GM13977 (cell line): ENCODE results near the gene CARD19.

Experiments used
- DNase-seq: peaks from one replicate; pipeline ENCODE4 v3.0.0; 2012; ENCODE audit warnings: low spot score
- CTCF ChIP-seq: IDR thresholded peaks from 2 replicates; pipeline ENCODE4 v1.5.1; 2012; ENCODE audit warnings: mild to moderate bottlenecking, control low read depth; ENCODE audit not compliant: insufficient read depth; ENCODE audit errors: extremely low read depth, missing control alignments
- in situ Hi-C: fragments of 300-500 bp; cut with MboI; formaldehyde crosslinking; loops from one replicate; pipeline ENCODE4 v1.12.0; 2022; ENCODE audit warnings: low sequenced_read_pairs, low pct_unique_long_range_greater_than_20kb, mixed read lengths, inconsistent platforms; ENCODE audit not compliant: unreplicated experiment

Gene CARD19

DNA sequence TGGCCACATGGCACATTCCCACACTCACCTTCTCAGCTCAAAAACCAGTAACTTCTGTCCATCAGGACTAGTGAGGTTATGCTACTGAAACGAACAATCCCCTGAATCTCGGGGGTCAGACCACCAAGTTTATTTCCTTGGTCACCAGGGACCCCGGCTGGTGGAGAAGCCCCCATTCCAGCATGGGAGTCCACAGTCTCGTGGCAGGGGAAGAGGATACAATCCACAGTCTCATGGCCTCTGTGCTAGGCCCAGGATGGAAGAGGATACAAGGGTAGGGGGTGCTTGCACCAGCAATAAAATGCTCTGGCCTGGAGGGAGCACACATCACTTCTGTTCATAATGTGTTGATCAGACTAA is 7.4 kb upstream of the CARD19 start:
- in situ Hi-C loops, result no loop called here
- DNase-seq, result no peak
- TF ChIP-seq CTCF, result no peak

DNA sequence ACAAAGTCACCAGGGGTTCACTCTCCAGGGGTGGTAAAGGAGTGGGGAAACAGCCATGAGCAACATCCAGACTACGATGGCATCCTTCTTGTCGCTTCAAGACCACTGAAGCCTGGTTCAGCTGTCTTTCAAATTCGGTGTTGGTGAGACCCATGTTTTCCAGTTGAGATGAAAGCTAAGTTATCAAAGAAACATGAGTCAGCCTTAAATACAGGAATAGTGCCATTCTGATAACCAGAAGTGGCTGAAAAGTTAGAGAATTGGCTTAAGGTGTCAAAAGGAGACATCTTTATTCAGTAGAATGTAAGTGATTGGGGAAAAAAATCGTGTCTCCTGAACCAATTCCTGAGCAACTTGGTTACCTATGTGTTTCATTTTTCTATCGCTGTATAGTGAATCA is 7.0 kb upstream of the CARD19 start:
- in situ Hi-C loops, result no loop called here
- no peak for TF ChIP-seq CTCF
- no peak for DNase-seq

- no peak for DNase-seq
- in situ Hi-C loops, result no loop called here
- TF ChIP-seq CTCF, result no peak
Observed at GRCh38 chr9:93089481-93089991, 6.5 kb upstream of the CARD19 start.

DNA sequence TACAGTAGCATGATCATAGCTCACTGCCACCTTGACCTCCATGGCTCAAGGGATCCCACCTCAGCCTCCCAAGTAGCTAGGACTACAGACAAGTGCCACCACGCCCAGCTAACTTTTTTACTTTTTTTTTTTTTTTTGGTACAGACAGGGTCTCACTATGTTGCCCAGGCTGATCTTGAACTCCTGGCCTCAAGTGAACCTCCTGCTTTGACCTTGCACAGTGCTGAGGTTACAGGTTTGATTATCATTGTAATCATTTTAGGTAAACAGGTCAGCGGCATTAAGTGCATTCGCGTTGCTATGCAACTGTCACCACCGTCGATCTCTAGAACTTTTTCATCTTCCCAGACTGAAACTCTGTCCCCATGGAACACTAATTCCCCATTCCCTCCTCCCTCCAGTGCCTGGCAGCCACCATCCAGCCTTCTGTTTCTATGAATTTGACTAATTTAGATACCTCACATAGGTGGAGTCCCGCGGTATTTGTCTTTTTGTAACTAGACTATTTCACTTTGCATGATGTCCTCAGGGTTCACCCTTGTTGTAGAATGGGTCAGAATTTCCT is 5.8 kb upstream of the CARD19 start:
- no peak for DNase-seq
- in situ Hi-C loops, result no loop called here
- TF ChIP-seq CTCF, result no peak

DNA sequence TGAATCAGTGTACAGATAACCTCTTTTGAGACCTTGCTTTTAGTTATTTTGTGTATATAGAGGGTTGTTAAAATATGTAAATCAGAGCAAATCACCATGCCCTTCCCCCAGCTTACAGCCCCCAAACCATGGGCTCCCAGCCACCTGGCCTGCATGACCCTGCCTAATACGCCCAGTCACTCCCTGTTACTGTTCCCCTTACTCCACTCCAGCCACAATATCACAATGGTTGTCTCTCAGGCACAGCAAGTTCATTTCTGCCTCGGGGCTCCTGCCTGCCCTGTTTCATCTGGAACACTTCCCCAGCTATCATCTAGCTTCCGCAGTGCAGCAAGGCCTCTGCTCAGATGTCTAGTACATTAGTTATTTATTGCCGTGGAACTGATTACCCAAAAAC is 5.0 kb upstream of the CARD19 start:
- in situ Hi-C loops, result no loop called here
- no peak for DNase-seq

GRCh38 chr9:93091453-93092081 is 4.5 kb upstream of the CARD19 start:
- in situ Hi-C loops, result no loop called here
- no peak for TF ChIP-seq CTCF
- DNase-seq, result no peak

More for the DNA sequence above, 5.0 kb upstream of the CARD19 start:
- TF ChIP-seq CTCF, result no peak
